IPS-18c (cell line): ENCODE data around the gene KCNH6.

Source experiments
- H3K4me3 ChIP-seq: 2 replicates; pipeline ENCODE4 v1.7.0; 2013; ENCODE audit warnings: low read depth, mild to moderate bottlenecking, low read length, moderate library complexity; ENCODE audit not compliant: insufficient read depth
- H3K9me3 ChIP-seq: one replicate; pipeline ENCODE4 v1.6.1; 2013; ENCODE audit warnings: mild to moderate bottlenecking, low read length, moderate library complexity; ENCODE audit not compliant: control insufficient read depth, insufficient read depth

KCNH6 gene

GRCh38 chr17:63498626-63499195 is 24.4 kb upstream of the KCNH6 start:
- no peaks in the 10 kb centered on the region for H3K9me3 ChIP-seq
- H3K4me3 ChIP-seq, result no peak overlapping the region

DNA sequence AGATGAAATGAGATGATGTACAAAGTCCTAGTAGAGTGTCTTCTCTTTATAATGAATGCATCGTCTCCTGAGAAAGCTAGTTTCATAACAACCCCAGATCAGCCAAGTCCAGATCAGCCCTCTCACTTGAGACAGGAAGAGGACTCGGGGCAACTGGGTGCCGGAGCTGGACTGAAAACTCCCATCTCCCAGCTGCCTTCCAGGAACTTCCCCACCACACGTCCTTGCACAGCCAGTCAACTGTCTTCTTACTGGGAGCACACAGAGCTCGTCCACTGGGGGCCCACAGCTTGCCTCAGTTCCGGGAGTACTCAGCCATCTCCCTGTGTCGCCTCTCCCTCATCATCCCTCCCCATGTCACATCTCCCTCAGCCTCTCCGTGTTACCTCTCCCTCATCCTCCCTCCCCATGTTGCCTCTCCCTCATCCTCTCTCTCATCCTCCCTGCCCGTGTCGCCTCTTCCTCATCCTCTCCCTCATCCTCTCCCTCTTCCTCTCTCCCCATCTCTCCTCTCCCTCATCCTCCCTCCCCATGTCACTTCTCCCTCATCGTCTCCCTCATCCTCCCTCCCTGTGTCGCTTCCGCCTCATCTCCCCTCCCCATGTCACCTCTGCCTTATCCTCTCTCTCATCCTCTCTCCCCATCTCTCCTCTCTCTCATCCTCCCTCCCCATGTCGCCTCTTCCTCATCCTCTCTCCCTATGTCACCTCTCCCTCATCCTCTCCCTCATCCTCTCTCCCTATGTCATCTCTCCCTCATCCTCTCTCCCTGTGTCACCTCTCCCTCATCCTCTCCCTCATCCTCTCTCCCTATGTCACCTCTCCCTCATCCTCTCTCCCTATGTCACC is 22.4 kb upstream of the KCNH6 start:
- Histone ChIP-seq H3K4me3 (no peak overlapping the region), H3K9me3 (no peaks in the 10 kb centered on the region)

GRCh38 chr17:63503341-63503705 is 19.8 kb upstream of the KCNH6 start:
- Histone ChIP-seq H3K9me3 (no peaks in the 10 kb centered on the region), H3K4me3 (no peak overlapping the region)

DNA sequence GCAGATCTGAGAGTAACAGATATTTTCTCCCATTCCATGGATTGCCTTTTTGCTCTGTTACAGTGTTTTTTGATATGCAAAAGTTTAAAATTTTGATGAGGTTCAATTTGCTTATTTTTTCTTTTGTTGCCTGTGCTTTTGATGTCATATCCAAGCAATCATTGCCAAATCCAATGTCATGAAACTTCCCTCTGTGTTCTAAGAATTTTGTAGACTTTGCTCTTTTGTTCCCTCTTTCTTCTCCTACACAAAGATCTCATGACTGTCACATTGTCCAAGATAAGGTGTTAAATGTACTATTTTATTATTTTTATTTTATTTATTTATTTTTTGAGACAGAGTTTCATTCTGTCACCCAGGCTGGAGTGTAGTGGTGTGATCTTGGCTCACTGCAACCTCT is 18.9 kb upstream of the KCNH6 start:
- Histone ChIP-seq H3K4me3 (no peak overlapping the region), H3K9me3 (no peaks in the 10 kb centered on the region)

DNA sequence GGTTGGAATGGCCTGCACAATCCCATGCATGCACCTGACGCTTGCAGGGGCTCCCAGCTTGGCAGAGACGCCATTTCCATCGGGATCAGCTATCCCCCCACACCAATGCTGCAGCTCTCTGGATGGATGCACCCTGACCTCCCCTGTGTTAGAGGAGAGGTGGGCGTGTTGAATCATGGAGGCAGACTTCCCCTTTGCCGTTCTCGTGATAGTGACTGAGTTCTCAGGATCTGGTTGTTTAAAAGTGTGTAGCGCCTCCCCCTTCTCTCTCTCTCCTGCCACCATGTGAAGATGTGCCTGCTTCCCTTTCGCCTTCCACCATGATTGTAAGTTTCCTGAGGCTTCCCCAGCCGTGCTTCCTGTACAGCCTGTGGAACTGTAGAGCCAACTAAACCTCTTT is 17.8 kb upstream of the KCNH6 start:
- no peak overlapping the region for H3K4me3 ChIP-seq
- no peaks in the 10 kb centered on the region for H3K9me3 ChIP-seq

GRCh38 chr17:63506627-63507026 is 16.5 kb upstream of the KCNH6 start:
- H3K4me3 ChIP-seq, result no peak overlapping the region
- H3K9me3 ChIP-seq, result no peaks in the 10 kb centered on the region

GRCh38 chr17:63511331-63511730 is 11.8 kb upstream of the KCNH6 start:
- H3K4me3 ChIP-seq, result no peak overlapping the region
- H3K9me3 ChIP-seq, result peaks cover 2% of the 10 kb centered on the region

GRCh38 chr17:63512388-63512787 is 10.8 kb upstream of the KCNH6 start:
- peaks cover 2% of the 10 kb centered on the region for H3K9me3 ChIP-seq

GRCh38 chr17:63512896-63513644 is 10.1 kb upstream of the KCNH6 start:
- Histone ChIP-seq H3K9me3 (peaks cover 2% of the 10 kb centered on the region), H3K4me3 (no peak overlapping the region)

More at GRCh38 chr17:63512388-63512787, 10.8 kb upstream of the KCNH6 start:
- H3K4me3 ChIP-seq, result no peak overlapping the region

- peaks cover 2% of the 10 kb centered on the region for H3K9me3 ChIP-seq
- H3K4me3 ChIP-seq, result no peak overlapping the region
Observed at GRCh38 chr17:63514477-63514876, 8.7 kb upstream of the KCNH6 start.

GRCh38 chr17:63514974-63515373 is 8.2 kb upstream of the KCNH6 start:
- H3K4me3 ChIP-seq, result no peak overlapping the region
- H3K9me3 ChIP-seq, result peaks cover 2% of the 10 kb centered on the region

GRCh38 chr17:63515426-63515825 is 7.7 kb upstream of the KCNH6 start:
- peaks cover 2% of the 10 kb centered on the region for H3K9me3 ChIP-seq

DNA sequence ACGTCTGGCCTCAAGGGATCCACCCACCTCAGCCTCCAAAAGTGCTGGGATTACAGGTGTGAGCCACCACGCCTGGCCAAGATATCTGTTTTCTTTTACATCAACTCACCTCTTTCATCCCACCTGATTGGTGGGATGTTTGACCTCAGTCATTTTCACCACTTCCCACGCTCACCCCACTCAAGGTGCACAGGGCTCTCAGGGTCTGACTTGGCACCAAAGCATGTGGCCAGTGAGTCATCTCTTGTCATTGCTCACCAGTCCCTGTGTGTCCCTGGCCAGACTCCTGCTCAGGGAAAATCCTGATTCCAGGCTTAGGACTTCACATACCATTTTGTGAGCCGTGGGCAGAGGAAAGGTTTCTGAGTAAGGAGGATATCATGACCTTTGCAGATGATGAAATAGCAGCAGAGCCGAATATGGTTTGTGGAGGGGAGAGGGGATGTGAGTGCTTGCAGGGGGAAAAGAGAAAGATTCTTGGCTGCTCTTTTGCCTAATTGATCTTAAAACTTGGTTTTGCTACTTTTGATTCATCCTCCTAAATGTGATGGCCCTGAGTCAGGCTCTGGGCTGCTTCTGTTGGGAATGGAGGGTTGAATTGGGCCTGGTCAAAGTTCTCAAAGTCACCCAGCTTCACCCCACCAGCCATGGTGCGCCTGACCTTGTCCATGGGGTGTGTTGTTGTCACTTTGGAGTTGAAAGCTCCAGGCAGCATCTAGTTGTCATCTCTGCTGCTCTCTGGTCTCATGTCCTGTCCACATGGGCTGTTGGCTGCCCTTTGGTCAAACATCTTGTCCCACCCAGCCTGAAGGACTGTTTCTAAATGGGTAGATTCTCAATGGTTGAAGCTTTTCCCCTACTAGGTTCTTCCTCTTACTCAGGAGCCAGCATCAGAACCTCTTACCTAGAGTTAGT is 6.0 kb upstream of the KCNH6 start:
- H3K4me3 ChIP-seq, result no peak overlapping the region
- H3K9me3 ChIP-seq, result peaks cover 2% of the 10 kb centered on the region

More at GRCh38 chr17:63515426-63515825, 7.7 kb upstream of the KCNH6 start:
- H3K4me3 ChIP-seq, result no peak overlapping the region

DNA sequence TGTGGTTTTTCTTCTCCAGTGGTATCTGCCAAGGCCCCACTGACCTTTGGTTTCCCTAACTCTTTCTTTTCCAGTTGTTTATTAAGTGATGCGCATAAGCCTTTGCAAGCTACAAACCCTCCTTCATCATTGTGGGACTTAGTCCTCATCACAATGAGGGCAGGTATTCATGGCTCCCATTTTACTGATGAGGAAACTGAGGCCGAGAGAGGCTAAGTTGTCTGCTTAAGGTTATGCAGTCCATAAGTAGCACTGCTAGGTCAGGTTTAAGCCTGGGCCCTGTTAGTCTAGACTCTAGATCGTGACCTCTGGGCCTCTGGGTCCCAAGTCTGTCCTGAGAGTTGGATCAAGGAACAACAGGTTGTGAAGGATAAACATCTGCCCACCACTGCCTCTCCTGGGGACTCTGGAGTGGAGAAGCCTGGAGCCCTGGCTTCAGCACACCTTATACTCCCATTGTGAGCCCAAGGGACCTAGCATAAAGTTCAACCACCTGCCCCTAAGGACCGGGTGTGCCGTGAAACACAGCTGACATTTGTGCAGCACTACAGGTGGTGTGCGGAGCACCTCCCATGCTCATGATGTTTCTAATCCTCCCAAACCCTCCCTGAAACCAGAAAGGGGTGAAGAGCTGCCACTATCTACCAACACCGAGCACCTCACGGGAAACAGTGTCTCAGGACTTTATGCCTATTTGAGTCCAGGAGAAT is 5.2 kb upstream of the KCNH6 start:
- H3K4me3 ChIP-seq, result no peak overlapping the region
- H3K9me3 ChIP-seq, result peaks cover 2% of the 10 kb centered on the region

- Histone ChIP-seq H3K4me3 (no peak overlapping the region), H3K9me3 (no peaks in the 10 kb centered on the region)
Observed at GRCh38 chr17:63519116-63519881, 3.9 kb upstream of the KCNH6 start.
